A549 (cell line): ENCODE results near the gene PIGZ. TPM values are rescaled to one million over a fixed set of nuclear protein-coding genes. Genes with fewer than 3 reads are reported as not detected.

Experiments
- ATAC-seq, 2 experiments: fragments of 200-7000 bp in 1 of 2; fragments of >200 bp in 1 of 2; cut with Nextera tagmentation in 1 of 2; cut with Tn5 transposase in 1 of 2; 3 replicates each; pipeline versions ENCODE4 v1.8.0 to v1.9.1; 2018 to 2020; ENCODE audit warnings: mild to moderate bottlenecking in 1 of 2, moderate library complexity in 1 of 2
- CTCF ChIA-PET: fragments of 300-600 bp; sonication (Branson Sonifier 250); formaldehyde crosslinking; extraction: SDS; loops from one replicate; lab custom pipeline; 2021; ENCODE audit warnings: antibody characterized with exemption, inconsistent platforms; lab: Yijun Ruan, JAX
- POLR2A ChIA-PET: fragments of 350-600 bp; formaldehyde crosslinking; extraction: SDS; loops from one replicate; lab custom pipeline; 2021; ENCODE audit warnings: antibody characterized with exemption, inconsistent platforms; lab: Yijun Ruan, JAX
- DNase-seq, 2 experiments: peaks; one replicate each; pipeline versions ENCODE4 v3.0.0 to v3.0.0-alpha.2; 2011 to 2016; ENCODE audit warnings: low read depth in 1 of 2, low spot score in 1 of 2
- FAIRE-seq: peaks from 2 replicates; lab custom pipeline; 2011; peaks lifted over from hg19 to GRCh38; lab: Jason Lieb, UNC
- H3K27ac ChIP-seq, 2 experiments: fragments of >200 bp; sonication (Bioruptor Twin); formaldehyde crosslinking; 3 replicates each; pipeline ENCODE4 v1.5.1; 2016 to 2017
- H3K4me1 ChIP-seq: fragments of >200 bp; sonication (Bioruptor Twin); formaldehyde crosslinking; 3 replicates; pipeline ENCODE4 v1.6.1; 2016
- H3K4me2 ChIP-seq: fragments of >200 bp; sonication (Bioruptor Twin); formaldehyde crosslinking; 3 replicates; pipeline ENCODE4 v1.6.1; 2016
- H3K4me3 ChIP-seq: fragments of >200 bp; sonication (Bioruptor Twin); formaldehyde crosslinking; 3 replicates; pipeline ENCODE4 v1.5.1; 2016
- H3K9me3 ChIP-seq: fragments of >200 bp; sonication (Bioruptor Twin); formaldehyde crosslinking; 3 replicates; pipeline ENCODE4 v1.6.1; 2016
- CBX8 ChIP-seq: fragments of 200-600 bp; sonication (generic); IDR thresholded peaks from 2 replicates; pipeline ENCODE4 v1.6.1; 2016
- CHD2 ChIP-seq: fragments of 150-350 bp; IDR thresholded peaks from 2 replicates; pipeline ENCODE4 v1.6.1; 2014; ENCODE audit warnings: low read length; ENCODE audit not compliant: partially characterized antibody
- EHF ChIP-seq: fragments of 250-450 bp; sonication (Bioruptor Pico); IDR thresholded peaks from 2 replicates; pipeline ENCODE4 v1.5.0; 2020; ENCODE audit warnings: mild to moderate bottlenecking
- EHMT2 ChIP-seq: fragments of 200-600 bp; sonication (generic); IDR thresholded peaks from 2 replicates; pipeline ENCODE4 v1.6.1; 2016; ENCODE audit warnings: antibody characterized with exemption, low read depth, mild to moderate bottlenecking, moderate library complexity
- EP300 ChIP-seq, 2 experiments: fragments of >200 bp; sonication (Bioruptor Twin); formaldehyde crosslinking; IDR thresholded peaks; 2 replicates in 1 of 2; 3 replicates in 1 of 2; pipeline ENCODE4 v1.6.1; 2016 to 2017
- ESRRA ChIP-seq: fragments of 150-350 bp; IDR thresholded peaks from 2 replicates; pipeline ENCODE4 v1.6.1; 2014; ENCODE audit warnings: mild to moderate bottlenecking, low read length, borderline replicate concordance
- FOSL2 ChIP-seq, 2 experiments: fragments of 450-650 bp in 1 of 2; fragments of >200 bp in 1 of 2; sonication (Bioruptor Twin) in 1 of 2; formaldehyde crosslinking; IDR thresholded peaks; 2 replicates each; pipeline versions ENCODE4 v1.5.0 to v1.6.1; 2016 to 2020; ENCODE audit warnings: mild to moderate bottlenecking in 1 of 2, moderate library complexity in 1 of 2
- FOXS1 ChIP-seq: fragments of 250-450 bp; sonication (Bioruptor Pico); IDR thresholded peaks from 2 replicates; pipeline ENCODE4 v1.5.0; 2020; ENCODE audit warnings: mild to moderate bottlenecking, moderate library complexity
- JUNB ChIP-seq: fragments of >200 bp; sonication (Bioruptor Twin); formaldehyde crosslinking; IDR thresholded peaks from 2 replicates; pipeline ENCODE4 v1.6.1; 2016
- KDM1A ChIP-seq: fragments of 200-600 bp; sonication (generic); IDR thresholded peaks from 2 replicates; pipeline ENCODE4 v1.6.1; 2016; ENCODE audit warnings: low read depth, mild to moderate bottlenecking
- MAFK ChIP-seq: fragments of 450-650 bp; IDR thresholded peaks from 2 replicates; pipeline ENCODE4 v1.6.1; 2014; ENCODE audit not compliant: partially characterized antibody
- NFE2L2 ChIP-seq: fragments of 150-350 bp; conservative IDR thresholded peaks from 2 replicates; pipeline ENCODE4 v1.6.1; 2014; ENCODE audit warnings: low read length
- NPAS2 ChIP-seq: fragments of 250-450 bp; sonication (Bioruptor Pico); IDR thresholded peaks from 2 replicates; pipeline ENCODE4 v1.8.0; 2022; ENCODE audit warnings: mild to moderate bottlenecking, moderate library complexity, borderline replicate concordance
- NR3C1 ChIP-seq: fragments of >200 bp; sonication (Bioruptor Twin); formaldehyde crosslinking; IDR thresholded peaks from 3 replicates; pipeline ENCODE4 v1.6.1; 2017
- RARB ChIP-seq: fragments of 250-450 bp; sonication (Bioruptor Pico); IDR thresholded peaks from 2 replicates; pipeline ENCODE4 v1.8.0; 2021; ENCODE audit warnings: mild to moderate bottlenecking, moderate library complexity
- RCOR1 ChIP-seq: fragments of 150-350 bp; IDR thresholded peaks from 2 replicates; pipeline ENCODE4 v1.6.1; 2014; ENCODE audit warnings: antibody characterized with exemption, low read length, low read depth
- RFX5 ChIP-seq: fragments of 450-650 bp; IDR thresholded peaks from 2 replicates; pipeline ENCODE4 v1.7.1; 2014; ENCODE audit warnings: antibody characterized with exemption, mild to moderate bottlenecking, moderate library complexity
- WGBS: methylation state at CpG from one replicate; pipeline ENCODE4 v1.1.6; 2017; ENCODE audit errors: missing lambda C conversion rate; 5-methylcytosine and 5-hydroxymethylcytosine counted together
- polyA plus RNA-seq, 4 experiments: library from polyadenylated mRNA; depleted of rRNA in 3 of 4; stranded (reverse); fragments of >200 nt; fragmentation: RNase III in 1 of 4; extraction: RNeasy Plus Mini Kit Qiagen cat#74134 plus additional on column Dnase treatment in 1 of 4; gene quantifications; 2 replicates in 3 of 4; 3 replicates in 1 of 4; pipeline ENCODE4 v1.2.3, GENCODE V29; 2011 to 2017
- TF ChIP-seq, protein P1 (sequence below): fragments of >200 bp; sonication (Bioruptor Twin); formaldehyde crosslinking; IDR thresholded peaks from 2 replicates; pipeline ENCODE4 v1.6.1; 2016
- TF ChIP-seq, protein P2 (sequence below): fragments of >200 bp; sonication (Bioruptor Twin); formaldehyde crosslinking; IDR thresholded peaks from 3 replicates; pipeline ENCODE4 v1.6.1; 2016
- TF ChIP-seq, protein P3 (sequence below): IDR thresholded peaks from 2 replicates; pipeline ENCODE4 v1.6.1; 2012
- TF ChIP-seq, protein P4 (sequence below): fragments of 150-350 bp; IDR thresholded peaks from 2 replicates; pipeline ENCODE4 v1.6.1; 2014; ENCODE audit warnings: low read depth, mild to moderate bottlenecking, low read length
- TF ChIP-seq, protein P5 (sequence below): fragments of 450-650 bp; IDR thresholded peaks from 2 replicates; pipeline ENCODE4 v1.6.1; 2014; ENCODE audit warnings: antibody characterized with exemption

The PIGZ gene
- polyA plus RNA-seq, 2 of the 4 experiments (the other 2 are of a cell fraction): 1.4 to 1.8 TPM

DNA sequence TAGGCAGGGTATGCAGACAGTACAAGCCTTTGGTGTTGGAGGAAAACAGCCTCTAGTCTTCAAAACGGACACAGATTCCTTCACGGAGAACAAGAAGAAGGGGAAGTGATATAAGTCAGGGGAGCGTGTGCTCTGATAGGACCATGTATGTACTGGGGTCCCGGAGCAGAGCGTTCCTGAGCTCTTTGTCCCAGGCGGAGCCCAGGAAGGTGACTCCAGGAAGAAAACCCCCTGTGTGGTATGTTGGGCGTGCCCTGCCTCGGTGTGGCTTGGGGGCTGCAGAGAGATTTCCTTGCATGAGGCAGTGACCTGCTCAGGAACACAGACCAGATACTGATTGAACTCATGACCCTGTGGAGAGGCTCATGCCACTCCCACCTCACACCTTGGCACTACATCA, 39.3 kb upstream of the PIGZ start:
- whole genome bisulfite sequencing: 90% methylated on average over 8 of the region's 8 CpGs
- FAIRE-seq (no peak), DNase-seq (no peak), ATAC-seq (no peak)
- H3K4me1 ChIP-seq: peaks cover 7% of the 10 kb centered on the region
- H3K4me3 ChIP-seq: no peak overlapping the region
- no peak overlapping the region for H3K27ac ChIP-seq
- no peak overlapping the region for H3K4me2 ChIP-seq
- POLR2A ChIA-PET: no interaction called here
- H3K9me3 ChIP-seq: no peaks in the 10 kb centered on the region
- TF ChIP-seq EHF (CRISPR knock-in tag) (no peak), NPAS2 (CRISPR knock-in tag) (no peak), RARB (CRISPR knock-in tag) (no peak), FOSL2 (IDR thresholded peaks at IDR 0.05) (no peak), FOSL2 (CRISPR knock-in tag; IDR thresholded peaks at IDR 0.05) (no peak), EP300 (IDR thresholded peaks at IDR 0.05) (no peak), JUNB (no peak), KDM1A (no peak), MAFK (no peak), NFE2L2 (no peak), RFX5 (no peak), RCOR1 (no peak), NR3C1 (no peak), CHD2 (no peak), EHMT2 (no peak)
- TF ChIP-seq, protein P1, sequence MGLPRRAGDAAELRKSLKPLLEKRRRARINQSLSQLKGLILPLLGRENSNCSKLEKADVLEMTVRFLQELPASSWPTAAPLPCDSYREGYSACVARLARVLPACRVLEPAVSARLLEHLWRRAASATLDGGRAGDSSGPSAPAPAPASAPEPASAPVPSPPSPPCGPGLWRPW: no peak
- TF ChIP-seq, protein P2, sequence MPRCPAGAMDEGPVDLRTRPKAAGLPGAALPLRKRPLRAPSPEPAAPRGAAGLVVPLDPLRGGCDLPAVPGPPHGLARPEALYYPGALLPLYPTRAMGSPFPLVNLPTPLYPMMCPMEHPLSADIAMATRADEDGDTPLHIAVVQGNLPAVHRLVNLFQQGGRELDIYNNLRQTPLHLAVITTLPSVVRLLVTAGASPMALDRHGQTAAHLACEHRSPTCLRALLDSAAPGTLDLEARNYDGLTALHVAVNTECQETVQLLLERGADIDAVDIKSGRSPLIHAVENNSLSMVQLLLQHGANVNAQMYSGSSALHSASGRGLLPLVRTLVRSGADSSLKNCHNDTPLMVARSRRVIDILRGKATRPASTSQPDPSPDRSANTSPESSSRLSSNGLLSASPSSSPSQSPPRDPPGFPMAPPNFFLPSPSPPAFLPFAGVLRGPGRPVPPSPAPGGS: no peak
- TF ChIP-seq, protein P3, sequence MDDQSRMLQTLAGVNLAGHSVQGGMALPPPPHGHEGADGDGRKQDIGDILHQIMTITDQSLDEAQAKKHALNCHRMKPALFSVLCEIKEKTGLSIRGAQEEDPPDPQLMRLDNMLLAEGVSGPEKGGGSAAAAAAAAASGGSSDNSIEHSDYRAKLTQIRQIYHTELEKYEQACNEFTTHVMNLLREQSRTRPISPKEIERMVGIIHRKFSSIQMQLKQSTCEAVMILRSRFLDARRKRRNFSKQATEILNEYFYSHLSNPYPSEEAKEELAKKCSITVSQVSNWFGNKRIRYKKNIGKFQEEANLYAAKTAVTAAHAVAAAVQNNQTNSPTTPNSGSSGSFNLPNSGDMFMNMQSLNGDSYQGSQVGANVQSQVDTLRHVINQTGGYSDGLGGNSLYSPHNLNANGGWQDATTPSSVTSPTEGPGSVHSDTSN: no peak
- TF ChIP-seq, protein P4, sequence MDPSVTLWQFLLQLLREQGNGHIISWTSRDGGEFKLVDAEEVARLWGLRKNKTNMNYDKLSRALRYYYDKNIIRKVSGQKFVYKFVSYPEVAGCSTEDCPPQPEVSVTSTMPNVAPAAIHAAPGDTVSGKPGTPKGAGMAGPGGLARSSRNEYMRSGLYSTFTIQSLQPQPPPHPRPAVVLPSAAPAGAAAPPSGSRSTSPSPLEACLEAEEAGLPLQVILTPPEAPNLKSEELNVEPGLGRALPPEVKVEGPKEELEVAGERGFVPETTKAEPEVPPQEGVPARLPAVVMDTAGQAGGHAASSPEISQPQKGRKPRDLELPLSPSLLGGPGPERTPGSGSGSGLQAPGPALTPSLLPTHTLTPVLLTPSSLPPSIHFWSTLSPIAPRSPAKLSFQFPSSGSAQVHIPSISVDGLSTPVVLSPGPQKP: no peak
- CTCF ChIA-PET: interaction anchor here (0.8 to 8.5 kb wide), 2 partner anchors 21 to 179 kb away, joined by 3 to 49 read pairs; partner anchors contain the start of gene MELTF

DNA sequence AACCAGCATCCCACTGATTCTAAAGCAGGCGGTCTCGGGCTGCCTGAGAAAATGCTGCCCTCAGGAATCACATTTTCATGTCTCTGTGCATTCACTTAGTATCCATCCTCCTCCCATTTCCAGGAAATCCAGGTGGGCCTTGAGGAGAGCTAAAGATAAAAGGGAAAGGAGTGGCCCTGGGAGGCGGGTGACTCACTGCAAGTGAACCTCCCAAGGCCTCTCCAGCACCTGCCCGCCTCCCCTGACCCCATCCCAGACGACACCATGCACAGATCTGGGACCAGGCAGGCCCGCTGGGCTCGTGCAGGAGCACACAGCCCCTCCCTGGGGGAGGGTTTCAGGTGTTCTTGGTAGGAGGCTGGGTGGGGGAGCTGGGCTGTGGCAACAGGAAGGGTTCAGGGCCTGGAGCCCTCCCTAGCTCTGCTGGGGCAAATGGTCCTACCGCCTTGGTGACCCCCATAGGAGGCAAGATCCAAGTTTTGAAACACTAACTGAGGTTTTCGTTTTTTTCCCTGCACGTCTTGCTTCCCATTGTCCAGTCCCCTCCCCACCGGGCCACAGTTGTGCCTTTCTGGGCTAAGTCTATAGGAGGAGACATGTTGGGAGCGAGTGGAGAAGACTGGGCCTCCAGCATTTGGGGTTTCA, 38.8 kb upstream of the PIGZ start:
- 79% methylated on average over 10 of the region's 12 CpGs for WGBS
- Histone ChIP-seq H3K4me1 (peaks cover 7% of the 10 kb centered on the region), H3K4me3 (no peak overlapping the region), H3K9me3 (no peaks in the 10 kb centered on the region), H3K4me2 (no peak overlapping the region), H3K27ac (no peak overlapping the region)
- FAIRE-seq (no peak), ATAC-seq (no peak), DNase-seq (no peak)
- ChIA-PET CTCF (interaction anchor here (0.8 to 8.5 kb wide), 2 partner anchors 22 to 180 kb away, joined by 3 to 49 read pairs; partner anchors contain the start of gene MELTF), POLR2A (no interaction called here)
- TF ChIP-seq, protein P3: no peak
- no peak for TF ChIP-seq FOXS1 (CRISPR knock-in tag)
- no peak for TF ChIP-seq ESRRA
- no peak for TF ChIP-seq NR3C1
- TF ChIP-seq, protein P5, sequence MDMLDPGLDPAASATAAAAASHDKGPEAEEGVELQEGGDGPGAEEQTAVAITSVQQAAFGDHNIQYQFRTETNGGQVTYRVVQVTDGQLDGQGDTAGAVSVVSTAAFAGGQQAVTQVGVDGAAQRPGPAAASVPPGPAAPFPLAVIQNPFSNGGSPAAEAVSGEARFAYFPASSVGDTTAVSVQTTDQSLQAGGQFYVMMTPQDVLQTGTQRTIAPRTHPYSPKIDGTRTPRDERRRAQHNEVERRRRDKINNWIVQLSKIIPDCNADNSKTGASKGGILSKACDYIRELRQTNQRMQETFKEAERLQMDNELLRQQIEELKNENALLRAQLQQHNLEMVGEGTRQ: no peak
- TF ChIP-seq FOSL2 (IDR thresholded peaks at IDR 0.05): no peak
- no peak for TF ChIP-seq FOSL2 (CRISPR knock-in tag; IDR thresholded peaks at IDR 0.05)
- TF ChIP-seq CBX8: no peak
